Parathyroid adenoma (tissue), 2 donors: ENCODE results near the gene FRK.

ENCODE experiments used
- H2AFZ ChIP-seq: fragments of 300-600 bp; sonication (generic); one replicate; pipeline ENCODE4 v1.7.0; 2017; ENCODE audit warnings: antibody characterized with exemption, mild to moderate bottlenecking
- H3K27ac ChIP-seq: fragments of 300-600 bp; sonication (generic); one replicate; pipeline ENCODE4 v1.7.0; 2017
- H3K27me3 ChIP-seq: fragments of 300-600 bp; sonication (generic); one replicate; pipeline ENCODE4 v1.7.0; 2017; ENCODE audit warnings: low read length; ENCODE audit not compliant: control insufficient read depth, insufficient read depth
- H3K36me3 ChIP-seq: fragments of 300-600 bp; sonication (generic); one replicate; pipeline ENCODE4 v1.7.0; 2017; ENCODE audit warnings: low read length; ENCODE audit not compliant: control insufficient read depth, insufficient read depth
- H3K4me1 ChIP-seq: fragments of 300-600 bp; sonication (generic); one replicate; pipeline ENCODE4 v1.7.0; 2017; ENCODE audit warnings: control low read depth
- H3K4me2 ChIP-seq: fragments of 300-600 bp; sonication (generic); one replicate; pipeline ENCODE4 v1.7.0; 2017; ENCODE audit warnings: low read length
- H3K4me3 ChIP-seq: fragments of 300-600 bp; sonication (generic); one replicate; pipeline ENCODE4 v1.7.0; 2017; ENCODE audit warnings: low read depth, low read length
- H3K79me2 ChIP-seq: fragments of 300-600 bp; sonication (generic); one replicate; pipeline ENCODE4 v1.7.0; 2017; ENCODE audit warnings: control low read depth
- H3K9ac ChIP-seq: fragments of 300-600 bp; sonication (generic); one replicate; pipeline ENCODE4 v1.7.0; 2017; ENCODE audit warnings: mild to moderate bottlenecking
- H3K9me3 ChIP-seq: fragments of 300-600 bp; sonication (generic); one replicate; pipeline ENCODE4 v1.7.0; 2017; ENCODE audit warnings: low read length; ENCODE audit not compliant: control insufficient read depth
- CTCF ChIP-seq: fragments of 300-600 bp; sonication (generic); IDR thresholded peaks from one replicate; pipeline ENCODE4 v1.7.0; 2017; ENCODE audit warnings: antibody characterized with exemption, mild to moderate bottlenecking
- donor health status: primary hyperparathyroidism.

Gene FRK

GRCh38 chr6:116027801-116028200 is 32.9 kb downstream of the FRK start:
- H3K4me2 ChIP-seq = no peak overlapping the region
- H2AFZ ChIP-seq = no peak overlapping the region
- H3K27me3 ChIP-seq = no peaks in the 10 kb centered on the region
- no peaks in the 10 kb centered on the region for H3K4me1 ChIP-seq
- no peak overlapping the region for H3K27ac ChIP-seq
- no peaks in the 10 kb centered on the region for H3K9me3 ChIP-seq
- no peaks in the 10 kb centered on the region for H3K36me3 ChIP-seq
- no peak for TF ChIP-seq CTCF
- no peaks in the 10 kb centered on the region for H3K79me2 ChIP-seq
- no peak overlapping the region for H3K4me3 ChIP-seq
- H3K9ac ChIP-seq = no peak overlapping the region

GRCh38 chr6:116025405-116025804 is 35.3 kb downstream of the FRK start:
- H3K4me3 ChIP-seq = no peak overlapping the region
- H3K27ac ChIP-seq = no peak overlapping the region
- no peak overlapping the region for H3K4me2 ChIP-seq
- H3K9me3 ChIP-seq = no peaks in the 10 kb centered on the region
- no peak overlapping the region for H3K9ac ChIP-seq
- H3K27me3 ChIP-seq = no peaks in the 10 kb centered on the region
- no peaks in the 10 kb centered on the region for H3K79me2 ChIP-seq
- no peaks in the 10 kb centered on the region for H3K4me1 ChIP-seq
- H2AFZ ChIP-seq = no peak overlapping the region
- H3K36me3 ChIP-seq = no peaks in the 10 kb centered on the region
- no peak for TF ChIP-seq CTCF

GRCh38 chr6:116022841-116023445 is 37.7 kb downstream of the FRK start:
- Histone ChIP-seq H3K27me3 (no peaks in the 10 kb centered on the region), H3K36me3 (no peaks in the 10 kb centered on the region), H3K4me3 (no peak overlapping the region), H3K4me1 (no peaks in the 10 kb centered on the region), H2AFZ (no peak overlapping the region), H3K4me2 (no peak overlapping the region), H3K79me2 (no peaks in the 10 kb centered on the region), H3K9me3 (no peaks in the 10 kb centered on the region), H3K9ac (no peak overlapping the region), H3K27ac (no peak overlapping the region)
- no peak for TF ChIP-seq CTCF

- no peak overlapping the region for H3K9ac ChIP-seq
- TF ChIP-seq CTCF = no peak
- H3K4me1 ChIP-seq = no peaks in the 10 kb centered on the region
- no peaks in the 10 kb centered on the region for H3K79me2 ChIP-seq
- H2AFZ ChIP-seq = no peak overlapping the region
- H3K4me3 ChIP-seq = no peak overlapping the region
- no peaks in the 10 kb centered on the region for H3K36me3 ChIP-seq
- no peaks in the 10 kb centered on the region for H3K9me3 ChIP-seq
- no peak overlapping the region for H3K27ac ChIP-seq
- H3K27me3 ChIP-seq = no peaks in the 10 kb centered on the region
- H3K4me2 ChIP-seq = no peak overlapping the region
Measured at GRCh38 chr6:116020738-116021137, 40.0 kb downstream of the FRK start.

- no peak for TF ChIP-seq CTCF
- no peaks in the 10 kb centered on the region for H3K36me3 ChIP-seq
- H3K4me1 ChIP-seq = no peaks in the 10 kb centered on the region
- no peaks in the 10 kb centered on the region for H3K79me2 ChIP-seq
- H2AFZ ChIP-seq = no peak overlapping the region
- no peaks in the 10 kb centered on the region for H3K27me3 ChIP-seq
- H3K9ac ChIP-seq = no peak overlapping the region
- no peak overlapping the region for H3K4me3 ChIP-seq
- no peaks in the 10 kb centered on the region for H3K9me3 ChIP-seq
- H3K27ac ChIP-seq = no peak overlapping the region
- H3K4me2 ChIP-seq = no peak overlapping the region
Measured at GRCh38 chr6:116019428-116019827, 41.3 kb downstream of the FRK start.
